GM12878 (cell line): ENCODE results near the gene HS3ST5. TPM values are rescaled to one million over a fixed set of nuclear protein-coding genes. Genes with fewer than 3 reads are reported as not detected.

Experiments
- ATAC-seq: fragments of 200-7000 bp; cut with Tn5 transposase; 3 replicates; pipeline ENCODE4 v1.9.1; 2020; ENCODE audit warnings: mild to moderate bottlenecking, moderate library complexity
- BruUV-seq: library from RNA; stranded (reverse); fragments of 400-500 nt; replicated peaks from 2 replicates; lab custom pipeline; 2021; lab: Mats Ljungman, UMichigan
- CTCF ChIA-PET: fragments of 300-600 bp; sonication (Branson Sonifier 250); formaldehyde crosslinking; extraction: SDS; loops from one replicate; lab custom pipeline; 2021; ENCODE audit warnings: inconsistent platforms; lab: Yijun Ruan, JAX
- POLR2A ChIA-PET: fragments of 350-600 bp; formaldehyde crosslinking; extraction: SDS; loops from one replicate; lab custom pipeline; 2021; ENCODE audit warnings: inconsistent platforms; lab: Charles Lee
- RAD21 ChIA-PET: fragments of 300-600 bp; sonication (Branson Sonifier 250); formaldehyde crosslinking; loops from one replicate; lab custom pipeline; 2023; ENCODE audit warnings: antibody characterized with exemption; ENCODE audit not compliant: unreplicated experiment; lab: Charles Lee
- SMC1A ChIA-PET: fragments of 300-600 bp; sonication (Branson Sonifier 250); formaldehyde crosslinking; loops from one replicate; lab custom pipeline; 2023; ENCODE audit not compliant: unreplicated experiment, uncharacterized antibody; lab: Charles Lee
- DNase-seq: peaks from one replicate; pipeline ENCODE4 v3.0.0-alpha.2; 2011; ENCODE audit warnings: low read depth, low spot score
- FAIRE-seq: peaks from 3 replicates; lab custom pipeline; 2011; peaks lifted over from hg19 to GRCh38; lab: Jason Lieb, UNC
- H2AFZ ChIP-seq: 2 replicates; pipeline ENCODE4 v1.6.0; 2011; ENCODE audit warnings: low read depth, low read length, control low read depth; ENCODE audit not compliant: control insufficient read depth
- H3K27ac ChIP-seq: 2 replicates; pipeline ENCODE4 v1.5.1; 2011; ENCODE audit warnings: control low read depth; ENCODE audit not compliant: control insufficient read depth, insufficient read depth
- H3K27me3 ChIP-seq, 2 experiments: replicated peaks in 1 of 2; 2 replicates each; pipeline versions ENCODE4 v1.6.0 to v1.6.1; 2011; ENCODE audit warnings: low read length in 1 of 2; ENCODE audit not compliant: control insufficient read depth in 2 of 2, insufficient read depth in 2 of 2
- H3K36me3 ChIP-seq, 2 experiments: 2 replicates each; pipeline ENCODE4 v1.5.1; 2011; ENCODE audit warnings: low read length in 1 of 2; ENCODE audit not compliant: control insufficient read depth in 2 of 2, insufficient read depth in 2 of 2
- H3K4me1 ChIP-seq: 2 replicates; pipeline ENCODE4 v1.6.1; 2011; ENCODE audit warnings: mild to moderate bottlenecking, low read length, moderate library complexity, mixed read lengths; ENCODE audit not compliant: control insufficient read depth, insufficient read depth
- H3K4me2 ChIP-seq: 2 replicates; pipeline ENCODE4 v1.6.0; 2011; ENCODE audit warnings: control low read depth; ENCODE audit not compliant: control insufficient read depth, insufficient read depth
- H3K4me3 ChIP-seq: fragments of 200-600 bp; sonication (generic); 2 replicates; pipeline ENCODE4 v1.5.1; 2016
- H3K79me2 ChIP-seq: 2 replicates; pipeline ENCODE4 v1.6.0; 2011; ENCODE audit warnings: low read length; ENCODE audit not compliant: control insufficient read depth, insufficient read depth
- H3K9ac ChIP-seq: 2 replicates; pipeline ENCODE4 v1.8.0; 2011; ENCODE audit warnings: low read length, control low read depth, mixed read lengths; ENCODE audit not compliant: control insufficient read depth, insufficient read depth
- H3K9me3 ChIP-seq: replicated peaks from 3 replicates; pipeline ENCODE4 v1.5.1; 2011; ENCODE audit warnings: mild to moderate bottlenecking, low read length; ENCODE audit not compliant: control insufficient read depth, insufficient read depth
- H4K20me1 ChIP-seq: 2 replicates; pipeline ENCODE4 v1.6.0; 2011; ENCODE audit not compliant: control insufficient read depth, insufficient read depth
- ATF2 ChIP-seq: IDR thresholded peaks from 2 replicates; pipeline ENCODE4 v1.6.1; 2012; ENCODE audit warnings: low read length, inconsistent platforms
- HDAC6 ChIP-seq: fragments of 200-600 bp; sonication (generic); IDR thresholded peaks from one replicate; pipeline ENCODE4 v1.8.0; 2017; ENCODE audit warnings: antibody characterized with exemption; ENCODE audit not compliant: unreplicated experiment
- HSF1 ChIP-seq: fragments of 150-350 bp; IDR thresholded peaks from 2 replicates; pipeline ENCODE4 v1.6.1; 2014; ENCODE audit warnings: mild to moderate bottlenecking, low read depth, low read length
- NFYA ChIP-seq: IDR thresholded peaks from 2 replicates; pipeline ENCODE4 v1.6.1; 2011; ENCODE audit warnings: low read depth, mild to moderate bottlenecking, low read length, improper control_type of control experiment, borderline replicate concordance
- SPI1 ChIP-seq: IDR thresholded peaks from 2 replicates; pipeline ENCODE4 v1.6.1; 2011; ENCODE audit warnings: low read depth, mild to moderate bottlenecking, low read length, moderate library complexity, borderline replicate concordance; ENCODE audit not compliant: insufficient read depth
- STAT1 ChIP-seq: fragments of 450-650 bp; conservative IDR thresholded peaks from 2 replicates; pipeline ENCODE4 v1.6.1; 2014; ENCODE audit warnings: antibody characterized with exemption, mild to moderate bottlenecking
- ZNF24 ChIP-seq: fragments of 450-650 bp; IDR thresholded peaks from 2 replicates; pipeline ENCODE4 v1.6.1; 2017; ENCODE audit warnings: antibody characterized with exemption, mild to moderate bottlenecking
- WGBS: methylation state at CpG from one replicate; pipeline ENCODE4 v1.1.6; 2016; ENCODE audit warnings: low lambda C conversion rate; ENCODE audit not compliant: insufficient replicate concordance, insufficient coverage; ENCODE audit errors: missing lambda C conversion rate; 5-methylcytosine and 5-hydroxymethylcytosine counted together
- in situ Hi-C: fragments of 300-500 bp; cut with MboI; formaldehyde crosslinking; loops from 9 replicates; pipeline ENCODE4 v1.14.3; 2018; ENCODE audit warnings: mixed read lengths
- intact Hi-C: fragments of 100-400 bp; cut with micrococcal nuclease; formaldehyde crosslinking; loops from one replicate; pipeline ENCODE4 v1.14.2; 2022; ENCODE audit not compliant: unreplicated experiment
- polyA plus RNA-seq, 11 experiments: library from polyadenylated mRNA; depleted of rRNA in 4 of 11; unstranded in 6 of 11; stranded (reverse) in 5 of 11; fragments of >200 nt; fragmentation: Nextera tagmentation in 4 of 11; fragmentation: Illumina TruSeq in 1 of 11; extraction: Ambion mirVana in 4 of 11; extraction: Trizol in 1 of 11; gene quantifications; 1 replicate in 1 of 11; 2 replicates in 10 of 11; pipeline versions ENCODE4 v1.2.1 to v1.2.3, GENCODE V29; 2011 to 2016; ENCODE audit warnings: inconsistent platforms in 2 of 11, missing spikeins in 2 of 11, low read depth in 1 of 11
- total RNA-seq, 4 experiments: library from RNA; depleted of rRNA in 3 of 4; stranded (reverse); fragments of >200 nt in 3 of 4; fragmentation: Illumina TruSeq in 1 of 4; extraction: Trizol in 1 of 4; gene quantifications; 2 replicates each; pipeline versions ENCODE4 v1.2.1 to v1.2.3, GENCODE V29; 2013 to 2021
- TF ChIP-seq, protein P1 (sequence below): fragments of 450-650 bp; IDR thresholded peaks from 2 replicates; pipeline ENCODE4 v1.6.1; 2018; ENCODE audit warnings: borderline replicate concordance, mild to moderate bottlenecking; ENCODE audit not compliant: partially characterized antibody
- TF ChIP-seq, protein P2 (sequence below): IDR thresholded peaks from 2 replicates; pipeline ENCODE4 v1.6.1; 2012; ENCODE audit warnings: low read depth, low read length, improper control_type of control experiment

The HS3ST5 gene
- total and polyA plus RNA-seq, 10 of the 15 experiments (the other 5 are each of a cell fraction or from before 2014, with no cell fraction given) = 0.04 TPM; not detected in 9

- Histone ChIP-seq H3K36me3 (no peaks in the 10 kb centered on the region), H2AFZ (no peak overlapping the region), H3K27me3 (no peaks in the 10 kb centered on the region), H3K79me2 (no peaks in the 10 kb centered on the region), H3K4me1 (no peaks in the 10 kb centered on the region), H3K27ac (no peak overlapping the region), H3K9me3 (no peaks in the 10 kb centered on the region), H4K20me1 (no peaks in the 10 kb centered on the region), H3K9ac (no peak overlapping the region), H3K4me3 (no peak overlapping the region), H3K4me2 (no peak overlapping the region)
- intact Hi-C loops (no loop called here), in situ Hi-C loops (no loop called here)
- DNase-seq = no peak
- TF ChIP-seq, protein P1, sequence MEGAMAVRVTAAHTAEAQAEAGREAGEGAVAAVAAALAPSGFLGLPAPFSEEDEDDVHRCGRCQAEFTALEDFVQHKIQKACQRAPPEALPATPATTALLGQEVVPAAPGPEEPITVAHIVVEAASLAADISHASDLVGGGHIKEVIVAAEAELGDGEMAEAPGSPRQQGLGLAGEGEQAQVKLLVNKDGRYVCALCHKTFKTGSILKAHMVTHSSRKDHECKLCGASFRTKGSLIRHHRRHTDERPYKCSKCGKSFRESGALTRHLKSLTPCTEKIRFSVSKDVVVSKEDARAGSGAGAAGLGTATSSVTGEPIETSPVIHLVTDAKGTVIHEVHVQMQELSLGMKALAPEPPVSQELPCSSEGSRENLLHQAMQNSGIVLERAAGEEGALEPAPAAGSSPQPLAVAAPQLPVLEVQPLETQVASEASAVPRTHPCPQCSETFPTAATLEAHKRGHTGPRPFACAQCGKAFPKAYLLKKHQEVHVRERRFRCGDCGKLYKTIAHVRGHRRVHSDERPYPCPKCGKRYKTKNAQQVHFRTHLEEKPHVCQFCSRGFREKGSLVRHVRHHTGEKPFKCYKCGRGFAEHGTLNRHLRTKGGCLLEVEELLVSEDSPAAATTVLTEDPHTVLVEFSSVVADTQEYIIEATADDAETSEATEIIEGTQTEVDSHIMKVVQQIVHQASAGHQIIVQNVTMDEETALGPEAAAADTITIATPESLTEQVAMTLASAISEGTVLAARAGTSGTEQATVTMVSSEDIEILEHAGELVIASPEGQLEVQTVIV = no peak
- FAIRE-seq = no peak
- CTCF ChIA-PET = interaction anchor here (1.7 kb wide), 1 partner anchor 17 kb away, joined by 4 read pairs; no protein-coding TSS in a partner anchor
- POLR2A ChIA-PET = no interaction called here
- no TSS peak for BruUV-seq
- SMC1A ChIA-PET = no interaction called here
- RAD21 ChIA-PET = no interaction called here
- 15% methylated on average over 2 of the region's 2 CpGs for WGBS
- no peak for ATAC-seq
These were observed 55.4 kb downstream of the HS3ST5 start for GRCh38 chr6:114287461-114287860.

- intact Hi-C loops = no loop called here
- CTCF ChIA-PET = no interaction called here
- FAIRE-seq = no peak
These were observed 56.6 kb downstream of the HS3ST5 start for GRCh38 chr6:114286211-114286610.

More at GRCh38 chr6:114286211-114286610, 56.6 kb downstream of the HS3ST5 start:
- Histone ChIP-seq H3K36me3 (no peaks in the 10 kb centered on the region), H3K27me3 (no peaks in the 10 kb centered on the region; a peak in 1 of 4 replicates), H3K4me1 (no peaks in the 10 kb centered on the region), H3K4me2 (no peak overlapping the region), H3K4me3 (no peak overlapping the region), H3K9me3 (no peaks in the 10 kb centered on the region), H3K9ac (no peak overlapping the region), H4K20me1 (no peaks in the 10 kb centered on the region), H3K79me2 (no peaks in the 10 kb centered on the region), H3K27ac (no peak overlapping the region), H2AFZ (no peak overlapping the region)
- ChIA-PET RAD21 (no interaction called here), POLR2A (no interaction called here), SMC1A (no interaction called here)
- BruUV-seq = no TSS peak
- DNase-seq (no peak), ATAC-seq (no peak)
- in situ Hi-C loops = no loop called here
- TF ChIP-seq HDAC6 = no peak
- TF ChIP-seq SPI1 = no peak
- no peak for TF ChIP-seq HSF1
- TF ChIP-seq ATF2 = no peak
- TF ChIP-seq NFYA = no peak
- TF ChIP-seq ZNF24 = no peak
- TF ChIP-seq, protein P2, sequence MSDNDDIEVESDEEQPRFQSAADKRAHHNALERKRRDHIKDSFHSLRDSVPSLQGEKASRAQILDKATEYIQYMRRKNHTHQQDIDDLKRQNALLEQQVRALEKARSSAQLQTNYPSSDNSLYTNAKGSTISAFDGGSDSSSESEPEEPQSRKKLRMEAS = no peak
- no peak for TF ChIP-seq STAT1
- WGBS = 4% methylated on average over 2 of the region's 2 CpGs
